Measurements from ENCODE around the gene ALPP.

- no peak for TF ChIP-seq ATF6 (CRISPR knock-in tag; IDR thresholded peaks at IDR 0.05)
- no peak for TF ChIP-seq ETV6 (CRISPR knock-in tag; IDR thresholded peaks at IDR 0.05)
- TF ChIP-seq, protein P1, sequence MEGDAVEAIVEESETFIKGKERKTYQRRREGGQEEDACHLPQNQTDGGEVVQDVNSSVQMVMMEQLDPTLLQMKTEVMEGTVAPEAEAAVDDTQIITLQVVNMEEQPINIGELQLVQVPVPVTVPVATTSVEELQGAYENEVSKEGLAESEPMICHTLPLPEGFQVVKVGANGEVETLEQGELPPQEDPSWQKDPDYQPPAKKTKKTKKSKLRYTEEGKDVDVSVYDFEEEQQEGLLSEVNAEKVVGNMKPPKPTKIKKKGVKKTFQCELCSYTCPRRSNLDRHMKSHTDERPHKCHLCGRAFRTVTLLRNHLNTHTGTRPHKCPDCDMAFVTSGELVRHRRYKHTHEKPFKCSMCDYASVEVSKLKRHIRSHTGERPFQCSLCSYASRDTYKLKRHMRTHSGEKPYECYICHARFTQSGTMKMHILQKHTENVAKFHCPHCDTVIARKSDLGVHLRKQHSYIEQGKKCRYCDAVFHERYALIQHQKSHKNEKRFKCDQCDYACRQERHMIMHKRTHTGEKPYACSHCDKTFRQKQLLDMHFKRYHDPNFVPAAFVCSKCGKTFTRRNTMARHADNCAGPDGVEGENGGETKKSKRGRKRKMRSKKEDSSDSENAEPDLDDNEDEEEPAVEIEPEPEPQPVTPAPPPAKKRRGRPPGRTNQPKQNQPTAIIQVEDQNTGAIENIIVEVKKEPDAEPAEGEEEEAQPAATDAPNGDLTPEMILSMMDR (IDR thresholded peaks at IDR 0.05), result no peak
Measured at GRCh38 chr2:232341739-232342126, 36.8 kb upstream of the ALPP start.
